ENCODE measurements around the gene KCNIP3.
A peak's percentile ranks its signal among the peaks of the same experiment; 100 is the strongest.

DNA sequence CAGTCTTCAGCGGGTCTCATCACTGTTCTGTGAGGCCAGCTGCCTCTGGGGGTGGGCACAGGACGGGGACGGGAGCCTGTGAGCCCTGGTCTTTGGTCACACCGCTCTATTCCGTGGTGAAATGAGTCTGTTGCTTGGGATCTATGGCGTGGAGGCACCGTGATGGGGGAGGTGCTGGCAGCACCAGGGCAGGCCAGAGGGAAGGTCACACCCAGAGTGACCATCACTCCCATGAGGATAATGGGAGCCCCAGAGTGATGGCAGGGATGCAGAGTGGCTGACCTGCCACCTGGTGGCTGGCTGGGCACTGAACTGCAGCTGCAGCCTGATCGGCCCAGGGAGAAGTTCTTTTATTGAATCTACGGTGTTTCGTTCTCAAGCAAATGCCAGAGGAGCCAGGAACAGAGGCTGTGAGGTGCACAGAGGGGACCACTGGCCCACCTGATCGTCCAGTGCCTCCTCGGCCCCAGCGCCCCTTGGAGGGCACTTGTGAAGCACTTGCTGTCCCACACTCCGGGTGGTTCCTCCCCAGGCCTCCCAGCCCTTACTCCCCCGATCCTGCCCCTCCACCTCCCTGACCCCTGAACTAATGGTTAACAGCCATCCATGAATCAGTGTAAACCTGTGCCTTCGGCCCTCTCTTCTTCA is 17.9 kb downstream of the KCNIP3 start:
- TF ChIP-seq, protein P1, sequence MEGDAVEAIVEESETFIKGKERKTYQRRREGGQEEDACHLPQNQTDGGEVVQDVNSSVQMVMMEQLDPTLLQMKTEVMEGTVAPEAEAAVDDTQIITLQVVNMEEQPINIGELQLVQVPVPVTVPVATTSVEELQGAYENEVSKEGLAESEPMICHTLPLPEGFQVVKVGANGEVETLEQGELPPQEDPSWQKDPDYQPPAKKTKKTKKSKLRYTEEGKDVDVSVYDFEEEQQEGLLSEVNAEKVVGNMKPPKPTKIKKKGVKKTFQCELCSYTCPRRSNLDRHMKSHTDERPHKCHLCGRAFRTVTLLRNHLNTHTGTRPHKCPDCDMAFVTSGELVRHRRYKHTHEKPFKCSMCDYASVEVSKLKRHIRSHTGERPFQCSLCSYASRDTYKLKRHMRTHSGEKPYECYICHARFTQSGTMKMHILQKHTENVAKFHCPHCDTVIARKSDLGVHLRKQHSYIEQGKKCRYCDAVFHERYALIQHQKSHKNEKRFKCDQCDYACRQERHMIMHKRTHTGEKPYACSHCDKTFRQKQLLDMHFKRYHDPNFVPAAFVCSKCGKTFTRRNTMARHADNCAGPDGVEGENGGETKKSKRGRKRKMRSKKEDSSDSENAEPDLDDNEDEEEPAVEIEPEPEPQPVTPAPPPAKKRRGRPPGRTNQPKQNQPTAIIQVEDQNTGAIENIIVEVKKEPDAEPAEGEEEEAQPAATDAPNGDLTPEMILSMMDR (conservative IDR thresholded peaks at IDR 0.05): peak; percentile 79
- TF ChIP-seq ZFX (IDR thresholded peaks at IDR 0.05): no peak

Data from C4-2B (cell line).